Activated CD8-positive, alpha-beta T cell treated with anti-CD3 and anti-CD28 coated beads for 36 hours (primary cell): Measurements from ENCODE around the gene MCM10. TPM values are rescaled to one million over a fixed set of nuclear protein-coding genes. Genes with fewer than 3 reads are reported as not detected.
"Not testable (repeated sequence)": the region's sequence is repeated elsewhere in the genome, so short reads cannot be mapped to it uniquely, and the experiment has no call there.

Experiments
- ATAC-seq: fragments of 200-7000 bp; cut with Tn5 transposase; one replicate; pipeline ENCODE4 v1.10.0; 2021; ENCODE audit warnings: mild to moderate bottlenecking, moderate library complexity
- CTCF ChIA-PET: fragments of 350-600 bp; sonication (Branson Sonifier 250); formaldehyde crosslinking; loops from one replicate; lab custom pipeline; 2021; ENCODE audit warnings: antibody characterized with exemption; lab: Charles Lee
- POLR2A ChIA-PET: fragments of 350-600 bp; sonication (Branson Sonifier 250); formaldehyde crosslinking; loops from one replicate; lab custom pipeline; 2021; ENCODE audit warnings: antibody characterized with exemption; lab: Charles Lee
- DNase-seq: peaks from one replicate; pipeline ENCODE4 v3.0.0-alpha.2; 2020
- H3K27ac Mint-ChIP-seq: one replicate; pipeline ENCODE4 v1.8.0; 2021; ENCODE audit warnings: mild to moderate bottlenecking, mixed read lengths
- H3K27me3 Mint-ChIP-seq: one replicate; pipeline ENCODE4 v1.8.0; 2021; ENCODE audit warnings: mixed read lengths
- H3K36me3 Mint-ChIP-seq: one replicate; pipeline ENCODE4 v1.8.0; 2021; ENCODE audit warnings: low read depth, mixed read lengths
- H3K4me1 Mint-ChIP-seq: one replicate; pipeline ENCODE4 v1.8.0; 2021; ENCODE audit warnings: low read depth, mixed read lengths
- H3K4me3 Mint-ChIP-seq: one replicate; pipeline ENCODE4 v1.8.0; 2021; ENCODE audit warnings: mild to moderate bottlenecking, moderate library complexity, mixed read lengths
- H3K9me3 Mint-ChIP-seq: one replicate; pipeline ENCODE4 v1.8.0; 2021; ENCODE audit warnings: mixed read lengths
- intact Hi-C: fragments of 100-400 bp; cut with micrococcal nuclease; formaldehyde crosslinking; loops from one replicate; pipeline ENCODE4 v1.10.0; 2022
- total RNA-seq, 2 experiments: library from RNA; stranded (reverse); gene quantifications; one replicate each; pipeline ENCODE4 v1.2.3, GENCODE V29; 2021
- TF ChIP-seq, protein P1 (sequence below): fragments of 200-600 bp; IDR thresholded peaks from one replicate; pipeline ENCODE4 v1.8.0; 2022; ENCODE audit warnings: antibody characterized with exemption, mild to moderate bottlenecking

Gene MCM10
- total RNA-seq, 2 experiments from 2014 or later = 65.4 to 69.0 TPM

DNA sequence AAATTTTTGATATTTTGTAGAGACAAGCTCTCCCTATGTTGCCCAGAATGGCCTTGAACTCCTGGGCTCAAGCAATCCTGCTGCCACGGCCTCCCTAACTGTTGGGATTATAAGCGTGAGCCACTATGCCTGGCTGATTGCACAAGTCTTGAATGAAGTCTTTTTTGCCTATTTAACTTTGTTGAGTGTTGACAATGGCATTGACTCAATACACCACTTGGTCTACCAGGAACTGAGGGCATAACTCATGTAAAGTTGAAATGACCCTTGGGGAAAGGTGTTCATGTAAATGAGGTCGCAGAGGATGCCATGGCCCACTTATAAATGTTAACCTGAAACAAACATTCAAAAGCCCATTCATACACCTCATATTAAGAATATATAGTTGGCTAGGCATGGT, 80.3 kb downstream of the MCM10 start:
- no peaks in the 10 kb centered on the region for H3K4me1 Mint-ChIP-seq
- H3K4me3 Mint-ChIP-seq = no peak overlapping the region
- no peaks in the 10 kb centered on the region for H3K36me3 Mint-ChIP-seq
- H3K27me3 Mint-ChIP-seq = no peaks in the 10 kb centered on the region
- ATAC-seq (no peak), DNase-seq (no peak)
- ChIA-PET CTCF (no interaction called here), POLR2A (no interaction called here)
- no peaks in the 10 kb centered on the region for H3K9me3 Mint-ChIP-seq
- TF ChIP-seq, protein P1, sequence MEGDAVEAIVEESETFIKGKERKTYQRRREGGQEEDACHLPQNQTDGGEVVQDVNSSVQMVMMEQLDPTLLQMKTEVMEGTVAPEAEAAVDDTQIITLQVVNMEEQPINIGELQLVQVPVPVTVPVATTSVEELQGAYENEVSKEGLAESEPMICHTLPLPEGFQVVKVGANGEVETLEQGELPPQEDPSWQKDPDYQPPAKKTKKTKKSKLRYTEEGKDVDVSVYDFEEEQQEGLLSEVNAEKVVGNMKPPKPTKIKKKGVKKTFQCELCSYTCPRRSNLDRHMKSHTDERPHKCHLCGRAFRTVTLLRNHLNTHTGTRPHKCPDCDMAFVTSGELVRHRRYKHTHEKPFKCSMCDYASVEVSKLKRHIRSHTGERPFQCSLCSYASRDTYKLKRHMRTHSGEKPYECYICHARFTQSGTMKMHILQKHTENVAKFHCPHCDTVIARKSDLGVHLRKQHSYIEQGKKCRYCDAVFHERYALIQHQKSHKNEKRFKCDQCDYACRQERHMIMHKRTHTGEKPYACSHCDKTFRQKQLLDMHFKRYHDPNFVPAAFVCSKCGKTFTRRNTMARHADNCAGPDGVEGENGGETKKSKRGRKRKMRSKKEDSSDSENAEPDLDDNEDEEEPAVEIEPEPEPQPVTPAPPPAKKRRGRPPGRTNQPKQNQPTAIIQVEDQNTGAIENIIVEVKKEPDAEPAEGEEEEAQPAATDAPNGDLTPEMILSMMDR = no peak
- H3K27ac Mint-ChIP-seq = no peak overlapping the region
- intact Hi-C loops = no loop called here

GRCh38 chr10:13242260-13242659, 80.9 kb downstream of the MCM10 start:
- H3K36me3 Mint-ChIP-seq, ATAC-seq, intact Hi-C loops, H3K9me3 Mint-ChIP-seq, H3K4me1 Mint-ChIP-seq, DNase-seq, H3K27me3 Mint-ChIP-seq, POLR2A ChIA-PET, CTCF ChIA-PET, H3K4me3 Mint-ChIP-seq, H3K27ac Mint-ChIP-seq: not testable (repeated sequence)

DNA sequence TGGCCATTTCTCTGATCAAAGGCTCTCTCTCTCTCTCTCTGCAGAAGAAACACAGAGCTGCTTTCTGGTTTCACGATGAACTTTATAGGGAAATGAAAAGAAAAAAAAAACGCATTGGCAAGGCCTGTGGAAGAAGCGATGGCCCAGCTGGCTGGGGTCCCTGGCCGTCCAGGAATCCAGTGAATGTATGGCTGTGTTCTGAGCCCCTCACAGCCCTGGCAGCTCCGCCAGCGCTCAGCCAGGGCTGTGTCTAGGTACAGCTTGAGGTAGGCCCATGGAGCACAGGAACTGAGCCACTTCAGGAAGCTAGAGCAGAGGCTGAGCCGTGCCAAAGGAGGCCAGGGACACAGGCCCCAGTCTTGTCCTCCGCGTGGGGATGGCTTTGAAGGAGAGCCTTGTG, 85.9 kb downstream of the MCM10 start:
- Mint-ChIP-seq H3K4me3 (no peak overlapping the region), H3K36me3 (no peaks in the 10 kb centered on the region), H3K4me1 (no peaks in the 10 kb centered on the region), H3K27me3 (no peaks in the 10 kb centered on the region), H3K9me3 (no peaks in the 10 kb centered on the region), H3K27ac (no peak overlapping the region)
- TF ChIP-seq, protein P1 = no peak
- CTCF ChIA-PET = no interaction called here
- POLR2A ChIA-PET = no interaction called here
- intact Hi-C loops = no loop called here
- ATAC-seq = no peak
- no peak for DNase-seq

DNA sequence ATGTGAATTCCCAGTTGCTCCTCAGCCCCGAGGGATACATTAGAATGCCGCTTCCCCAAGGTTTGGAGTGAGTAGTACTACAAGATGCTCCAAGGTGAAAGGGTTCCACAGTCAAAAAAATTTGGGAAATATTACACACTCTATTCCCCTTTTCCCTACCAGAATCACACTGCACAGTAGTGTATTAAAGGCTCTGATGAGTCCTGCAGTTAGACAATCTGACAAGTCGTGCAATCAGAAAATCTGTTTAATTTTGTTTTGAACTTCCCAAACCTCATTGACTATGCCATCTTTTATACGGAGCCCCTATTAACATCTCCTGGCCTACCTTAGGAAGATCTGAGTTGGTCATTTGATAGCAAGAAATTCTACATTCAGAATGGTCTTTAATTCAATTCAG, 86.4 kb downstream of the MCM10 start:
- H3K4me3 Mint-ChIP-seq = no peak overlapping the region
- ATAC-seq (no peak), DNase-seq (no peak)
- POLR2A ChIA-PET = no interaction called here
- H3K36me3 Mint-ChIP-seq = no peaks in the 10 kb centered on the region
- no peaks in the 10 kb centered on the region for H3K4me1 Mint-ChIP-seq
- CTCF ChIA-PET = no interaction called here
- no peaks in the 10 kb centered on the region for H3K27me3 Mint-ChIP-seq
- TF ChIP-seq, protein P1 = no peak
- no peaks in the 10 kb centered on the region for H3K9me3 Mint-ChIP-seq
- no peak overlapping the region for H3K27ac Mint-ChIP-seq
- intact Hi-C loops = no loop called here

- Mint-ChIP-seq H3K4me3 (no peak overlapping the region), H3K4me1 (no peaks in the 10 kb centered on the region), H3K27ac (no peak overlapping the region), H3K9me3 (no peaks in the 10 kb centered on the region), H3K27me3 (no peaks in the 10 kb centered on the region), H3K36me3 (no peaks in the 10 kb centered on the region)
- intact Hi-C loops = no loop called here
- POLR2A ChIA-PET = no interaction called here
- no peak for ATAC-seq
- TF ChIP-seq, protein P1 = no peak
- CTCF ChIA-PET = no interaction called here
- no peak for DNase-seq
Observed at GRCh38 chr10:13253726-13254125, 92.4 kb downstream of the MCM10 start.

GRCh38 chr10:13256627-13257026, 95.3 kb downstream of the MCM10 start:
- TF ChIP-seq, protein P1 = no peak
- Mint-ChIP-seq H3K27me3 (no peaks in the 10 kb centered on the region), H3K9me3 (no peaks in the 10 kb centered on the region), H3K36me3 (no peaks in the 10 kb centered on the region), H3K4me1 (no peaks in the 10 kb centered on the region), H3K4me3 (no peak overlapping the region), H3K27ac (no peak overlapping the region)
- ATAC-seq (no peak), DNase-seq (no peak)
- CTCF ChIA-PET = no interaction called here
- intact Hi-C loops = no loop called here
- POLR2A ChIA-PET = no interaction called here
